CD4-positive, alpha-beta T cell treated with Interleukin-21 for 1 hour (primary cell): ENCODE measurements around the gene GP9.
A peak's percentile ranks its signal among the peaks of the same experiment; 100 is the strongest.
"Not testable (repeated sequence)": the region's sequence is repeated elsewhere in the genome, so short reads cannot be mapped to it uniquely, and the experiment has no call there.

ENCODE experiments used
- DNase-seq: peaks from one replicate; pipeline ENCODE4 v3.0.0-alpha.2; 2020

GP9 gene

DNA sequence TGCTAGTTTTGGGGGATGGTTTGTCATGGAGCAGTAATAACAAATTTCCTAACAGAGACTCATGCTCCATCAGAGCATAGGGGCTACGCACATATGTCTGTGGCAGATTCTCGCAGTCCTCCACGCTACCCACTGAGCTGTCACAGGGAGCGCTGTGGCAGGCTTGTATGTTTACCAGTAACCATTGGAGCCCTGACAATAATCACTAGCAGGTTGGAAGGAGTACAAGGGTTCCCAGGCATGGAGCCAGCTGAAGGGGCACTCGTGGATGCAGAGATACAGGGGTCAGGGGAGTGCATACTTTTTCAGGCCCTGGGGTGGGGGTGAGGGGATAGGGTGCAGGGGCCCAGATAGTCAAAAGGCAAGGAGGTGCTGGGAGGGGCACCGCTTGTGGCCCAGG lies 7.9 kb upstream of the GP9 start:
- DNase-seq, result no peak

DNA sequence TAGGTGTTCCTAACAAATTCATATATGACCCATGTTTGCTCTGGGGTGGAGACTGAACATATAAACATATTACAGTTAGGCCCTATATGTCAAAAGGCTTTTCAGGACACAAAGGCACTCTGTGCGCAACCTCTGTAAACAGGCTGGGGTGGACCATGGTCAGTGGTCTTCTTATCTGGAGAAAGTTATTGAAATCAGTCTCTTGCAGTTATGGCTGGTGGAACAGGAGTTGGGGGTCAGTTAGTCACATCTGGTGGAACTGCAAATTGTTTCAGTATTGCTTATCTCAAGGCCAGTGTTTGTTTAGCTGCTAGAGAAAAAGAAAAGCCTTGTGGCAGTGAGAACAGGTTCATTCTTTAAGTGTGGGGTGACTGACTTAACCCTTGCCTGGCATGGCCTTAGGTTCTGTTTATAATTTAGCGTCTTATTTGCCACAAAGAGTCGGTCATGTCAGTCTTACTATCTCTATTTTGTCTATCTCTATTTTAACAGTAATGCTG lies 5.9 kb upstream of the GP9 start:
- no peak for DNase-seq

DNA sequence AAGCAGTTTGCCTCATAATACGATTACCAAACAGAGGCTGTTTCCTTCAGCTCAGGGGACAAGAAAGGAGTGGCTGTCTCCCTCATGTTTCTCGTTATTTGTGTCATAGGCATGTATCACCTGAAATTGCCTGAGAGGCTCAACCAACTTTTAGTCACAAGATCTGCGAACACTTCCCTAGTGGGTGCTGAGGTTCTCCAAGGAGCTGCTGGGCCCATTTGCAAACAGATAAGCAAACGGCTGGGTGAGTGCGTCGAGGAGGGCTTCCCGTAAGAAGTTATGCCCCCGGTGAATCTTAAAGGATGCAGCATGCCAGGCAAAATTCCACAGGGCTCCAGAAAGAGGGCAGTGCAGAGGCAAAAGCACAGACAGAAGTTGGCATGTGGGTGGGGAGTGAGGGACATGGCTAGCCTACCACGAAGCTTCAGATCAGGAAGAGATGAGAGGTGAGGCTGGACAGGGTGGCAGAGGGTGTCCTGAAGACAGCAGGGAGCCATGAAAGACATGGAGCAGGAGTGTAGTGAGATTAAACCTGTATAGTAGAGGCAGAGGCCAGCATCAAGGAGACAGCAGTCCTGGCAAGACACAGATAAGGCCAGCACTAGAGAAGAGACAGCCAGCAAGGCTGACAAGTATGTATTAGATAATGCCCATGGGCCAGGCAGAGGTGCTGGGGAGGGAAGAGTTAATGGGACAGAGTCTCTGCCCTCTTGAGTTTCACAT lies 4.0 kb upstream of the GP9 start:
- no peak for DNase-seq

DNA sequence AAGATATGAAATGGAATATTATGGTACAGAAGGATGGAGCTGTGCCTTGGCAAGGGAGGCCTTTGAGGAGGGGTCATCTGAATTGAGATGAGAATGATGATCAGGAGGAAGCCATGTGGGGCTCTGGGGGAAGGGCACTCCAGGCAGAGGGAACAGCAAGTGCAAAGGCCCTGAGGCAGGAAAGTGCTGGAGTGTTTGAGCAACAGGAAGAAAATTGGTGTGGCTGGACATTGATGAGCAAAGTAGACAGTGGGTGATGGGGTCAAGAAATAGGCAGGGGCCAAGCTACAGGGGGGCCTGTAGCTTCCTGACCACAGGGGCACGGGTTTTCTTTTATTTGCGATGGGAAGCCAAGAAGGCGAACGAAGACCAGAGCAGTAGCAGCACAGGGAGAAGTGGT lies 3.3 kb upstream of the GP9 start:
- DNase-seq, result no peak

DNA sequence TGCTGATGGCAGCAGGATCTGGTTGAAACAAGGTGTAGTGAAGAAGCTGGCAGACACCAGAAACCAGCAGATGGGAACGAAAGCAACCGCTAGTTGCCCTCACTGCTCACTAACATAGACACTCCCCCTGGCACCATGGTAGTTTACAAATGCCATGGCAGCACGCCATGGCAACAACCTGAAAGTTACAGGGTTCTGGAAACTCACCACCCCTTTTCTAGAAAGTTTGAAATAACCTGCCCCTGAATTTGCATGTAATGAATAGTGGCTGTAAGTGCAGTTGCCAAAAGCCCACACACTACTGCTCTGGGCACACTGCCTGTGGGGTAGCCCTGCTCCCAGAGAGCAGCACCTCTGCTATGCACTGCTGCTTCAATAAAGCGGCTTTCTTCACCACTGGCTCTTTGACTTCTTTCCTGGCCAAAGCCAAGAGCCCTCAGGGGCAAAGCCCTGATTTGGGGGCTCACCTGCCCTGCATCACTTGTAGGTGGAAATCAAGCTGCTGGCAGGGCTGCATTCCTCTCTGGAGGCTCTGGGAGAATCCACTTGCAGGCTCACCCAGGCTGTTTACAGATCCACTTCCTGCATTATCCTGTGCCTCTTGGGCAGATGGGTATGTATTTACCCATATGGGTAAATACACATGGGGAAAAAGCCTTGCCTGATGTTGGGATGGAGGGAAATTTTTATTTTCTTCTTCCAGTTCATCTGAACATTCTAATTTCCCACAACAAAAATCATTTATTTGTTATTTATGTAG lies 2.0 kb upstream of the GP9 start:
- DNase-seq, result peak; percentile 24

DNA sequence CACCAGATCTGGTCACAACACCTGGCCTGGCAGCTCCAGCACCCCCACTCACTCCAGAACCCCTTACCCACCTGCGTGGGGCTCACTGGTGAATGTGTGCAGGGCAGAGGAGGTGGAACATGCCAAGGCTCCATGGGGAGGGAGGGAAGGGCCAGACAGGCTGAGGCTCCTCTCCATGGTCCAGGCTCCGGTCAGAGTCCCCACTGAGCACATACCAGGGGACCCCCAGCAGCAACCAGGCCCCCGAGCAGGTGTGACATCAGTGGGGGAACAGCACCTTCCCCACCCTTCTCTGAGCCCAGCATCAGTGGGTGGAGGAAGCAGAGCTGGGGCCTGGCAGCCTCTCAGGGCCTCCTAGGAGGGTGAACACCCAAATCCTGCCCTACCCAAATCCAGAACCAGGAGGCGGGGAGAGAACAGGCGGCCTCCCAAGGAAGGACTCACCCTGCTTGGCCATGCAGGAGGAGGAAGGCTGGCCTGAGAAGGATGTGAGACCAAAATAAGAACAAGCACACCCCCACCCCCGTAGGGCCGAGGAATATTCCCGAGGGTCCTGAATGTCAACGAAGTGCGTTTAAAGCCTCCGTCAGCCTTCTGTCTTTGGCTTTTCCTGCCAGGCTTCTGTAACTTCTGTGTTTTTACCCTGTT lies 1.1 kb upstream of the GP9 start:
- no peak for DNase-seq

DNA sequence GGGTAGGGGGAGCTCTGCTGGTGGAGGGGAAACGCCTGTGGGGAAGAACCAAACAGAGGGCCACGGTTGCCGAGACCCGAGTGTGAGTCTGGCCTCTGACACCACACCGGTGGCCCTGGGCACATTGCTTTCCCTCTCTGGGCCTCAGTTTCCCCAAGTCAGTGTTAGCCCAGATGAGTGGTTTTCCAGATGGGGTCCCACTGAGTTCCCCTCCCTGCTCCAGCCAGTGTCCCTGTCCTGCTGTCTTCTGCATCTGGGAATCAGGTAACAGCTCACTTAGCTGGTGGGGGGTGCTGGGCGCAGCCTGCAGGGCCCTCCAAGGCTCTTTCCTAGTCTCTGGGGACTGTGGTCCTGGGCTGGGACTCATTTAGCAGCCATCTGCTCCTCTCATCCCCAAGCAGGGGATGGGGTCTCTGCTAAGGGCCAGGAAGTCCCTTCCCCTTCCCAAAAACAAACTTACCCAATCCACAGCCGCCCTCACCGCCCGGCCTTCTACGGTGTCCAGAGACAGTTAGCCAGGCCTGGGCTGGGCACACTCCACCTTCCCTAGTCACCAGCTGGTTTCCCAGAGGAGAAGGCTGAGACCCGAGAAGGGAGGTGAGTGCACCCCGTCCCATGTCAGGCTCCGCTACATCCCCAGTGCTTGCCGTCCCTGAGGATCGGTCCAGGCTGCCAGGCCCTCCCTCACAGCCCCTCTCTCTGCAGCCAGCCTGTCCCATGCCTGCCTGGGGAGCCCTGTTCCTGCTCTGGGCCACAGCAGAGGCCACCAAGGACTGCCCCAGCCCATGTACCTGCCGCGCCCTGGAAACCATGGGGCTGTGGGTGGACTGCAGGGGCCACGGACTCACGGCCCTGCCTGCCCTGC lies 676 bp downstream of the GP9 start:
- DNase-seq, result no peak

DNA sequence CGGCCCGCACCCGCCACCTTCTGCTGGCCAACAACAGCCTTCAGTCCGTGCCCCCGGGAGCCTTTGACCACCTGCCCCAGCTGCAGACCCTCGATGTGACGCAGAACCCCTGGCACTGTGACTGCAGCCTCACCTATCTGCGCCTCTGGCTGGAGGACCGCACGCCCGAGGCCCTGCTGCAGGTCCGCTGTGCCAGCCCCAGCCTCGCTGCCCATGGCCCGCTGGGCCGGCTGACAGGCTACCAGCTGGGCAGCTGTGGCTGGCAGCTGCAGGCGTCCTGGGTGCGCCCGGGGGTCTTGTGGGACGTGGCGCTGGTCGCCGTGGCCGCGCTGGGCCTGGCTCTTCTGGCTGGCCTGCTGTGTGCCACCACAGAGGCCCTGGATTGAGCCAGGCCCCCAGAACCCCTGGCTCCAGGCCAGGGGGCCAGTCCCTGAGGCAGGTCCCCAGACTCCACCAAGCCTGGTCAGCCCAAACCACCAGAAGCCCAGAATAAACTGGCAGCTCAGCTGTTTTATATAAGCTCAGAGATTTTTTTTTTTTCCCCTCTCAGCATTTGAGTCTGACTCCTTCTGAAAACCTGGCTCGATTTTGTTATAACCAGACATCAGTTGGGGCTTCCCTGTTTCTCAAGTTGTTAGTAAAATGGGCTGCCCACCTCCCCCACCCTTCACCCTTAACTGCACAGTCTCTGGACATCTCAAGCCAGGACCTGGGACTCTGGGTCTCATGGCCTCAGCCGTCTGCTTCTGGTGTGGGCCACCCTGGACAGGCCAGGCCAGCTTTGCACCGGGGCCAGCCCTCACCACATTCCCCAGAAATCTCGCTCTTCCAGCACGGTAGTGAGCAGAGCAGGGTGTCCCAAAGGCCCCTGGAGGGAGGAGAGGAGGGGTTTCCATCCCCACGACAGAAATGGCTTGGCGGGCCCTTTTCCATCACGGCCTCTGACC lies 1.6 kb downstream of the GP9 start:
- no peak for DNase-seq

DNA sequence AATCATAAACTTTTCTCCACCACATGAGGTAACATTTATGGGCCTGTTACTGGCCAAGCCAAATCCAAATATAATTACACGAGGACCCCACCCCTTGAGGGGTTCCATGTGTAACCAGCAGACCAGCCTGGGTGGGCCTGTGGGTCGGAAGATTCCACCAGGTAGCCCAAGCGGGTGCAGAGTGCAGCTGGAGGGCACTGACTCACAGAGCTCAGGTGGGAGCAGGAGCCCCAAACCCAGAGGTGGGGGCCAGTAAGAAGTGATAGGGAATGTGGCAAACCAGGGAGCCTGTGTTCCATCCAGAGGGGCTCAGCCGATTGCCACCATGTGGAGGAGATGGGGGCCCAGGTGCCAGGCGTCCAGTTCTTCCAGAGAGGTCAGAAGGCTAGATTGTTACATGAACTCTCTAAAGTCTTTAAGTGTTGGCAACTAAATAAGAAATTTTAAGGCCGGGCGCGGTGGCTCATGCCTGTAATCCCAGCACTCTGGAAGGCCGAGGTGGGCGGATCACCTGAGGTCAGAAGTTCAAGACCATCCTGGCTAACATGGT lies 2.6 kb downstream of the GP9 start:
- DNase-seq, result no peak

DNA sequence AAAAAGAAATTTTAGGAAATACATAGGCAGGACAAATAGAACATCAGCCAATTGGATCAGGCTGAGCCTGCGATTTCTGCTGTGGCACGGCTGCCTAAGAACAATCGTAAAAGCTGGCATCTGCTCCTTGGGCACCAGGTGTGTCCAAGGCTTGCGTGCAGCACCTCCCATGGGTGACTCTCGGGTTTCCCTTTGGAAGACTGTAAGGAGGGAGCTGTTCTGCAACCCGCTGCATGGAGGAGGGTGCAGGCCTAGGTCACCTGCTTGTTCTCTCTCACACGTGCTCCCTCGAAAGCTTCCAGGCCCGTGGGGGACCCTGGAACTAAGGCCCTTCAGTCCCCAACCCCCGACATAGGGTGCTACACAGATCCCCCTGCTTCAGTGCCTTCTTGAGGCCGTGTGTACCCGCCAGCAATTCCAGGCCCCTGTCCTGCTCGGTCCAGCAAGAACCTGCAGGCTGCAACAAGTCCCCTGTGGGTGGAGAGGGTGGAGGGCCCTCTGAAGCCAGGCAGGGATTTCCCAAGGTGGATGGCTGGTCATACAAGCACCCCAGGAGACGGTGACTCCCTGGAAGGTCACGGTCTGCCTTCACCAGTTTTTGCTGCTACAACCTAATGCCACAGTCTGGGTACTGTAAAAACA lies 3.4 kb downstream of the GP9 start:
- no peak for DNase-seq

DNA sequence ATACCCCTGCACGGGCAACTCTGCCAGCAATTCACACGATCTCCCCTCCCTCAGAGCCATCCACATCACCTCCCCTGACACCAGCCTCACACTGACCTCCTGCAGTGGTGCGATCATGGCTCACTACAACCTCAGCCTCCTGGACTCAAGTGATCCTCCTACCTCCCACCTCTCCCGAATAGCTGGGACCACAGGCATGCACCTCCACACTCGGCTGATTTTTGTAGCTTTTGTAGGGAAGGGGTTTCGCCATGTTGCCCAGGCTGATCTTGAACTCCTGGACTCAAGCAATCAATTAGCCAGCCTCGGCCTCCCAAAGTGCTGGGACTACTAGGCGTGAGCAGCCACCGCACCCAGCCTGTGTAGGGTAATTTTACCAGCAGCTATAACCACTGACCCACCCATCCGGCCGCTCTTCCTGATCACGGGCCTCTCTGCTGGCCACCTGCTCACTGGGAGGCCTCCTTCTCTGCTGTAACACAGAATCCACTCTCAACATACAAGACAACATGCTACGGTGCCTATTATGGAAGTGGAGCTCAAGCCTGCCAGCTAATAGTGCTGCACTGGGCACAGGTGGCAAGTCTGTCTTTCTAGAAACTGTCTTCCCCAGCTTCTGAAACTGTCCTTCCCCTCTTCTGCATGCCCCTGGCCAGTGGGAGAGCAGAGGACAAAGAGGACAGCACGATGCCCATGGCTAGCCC lies 4.6 kb downstream of the GP9 start:
- DNase-seq, result no peak

DNA sequence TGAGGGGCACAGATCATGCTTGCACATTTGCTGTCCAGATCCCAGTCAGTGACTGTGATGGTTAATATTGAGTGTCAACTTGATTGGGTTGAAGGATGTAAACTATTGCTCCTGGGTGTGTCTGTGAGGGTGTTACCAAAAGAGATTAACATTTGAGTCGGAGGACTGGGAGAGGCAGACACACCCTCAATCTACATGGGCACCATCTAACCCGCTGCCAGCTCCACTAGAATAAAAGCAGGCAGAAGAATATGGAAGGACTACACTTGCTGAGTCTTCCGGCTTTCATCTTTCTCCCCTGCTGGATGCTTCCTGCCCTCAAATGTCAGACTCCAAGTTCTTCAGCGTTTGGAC lies 5.1 kb downstream of the GP9 start:
- no peak for DNase-seq

DNA sequence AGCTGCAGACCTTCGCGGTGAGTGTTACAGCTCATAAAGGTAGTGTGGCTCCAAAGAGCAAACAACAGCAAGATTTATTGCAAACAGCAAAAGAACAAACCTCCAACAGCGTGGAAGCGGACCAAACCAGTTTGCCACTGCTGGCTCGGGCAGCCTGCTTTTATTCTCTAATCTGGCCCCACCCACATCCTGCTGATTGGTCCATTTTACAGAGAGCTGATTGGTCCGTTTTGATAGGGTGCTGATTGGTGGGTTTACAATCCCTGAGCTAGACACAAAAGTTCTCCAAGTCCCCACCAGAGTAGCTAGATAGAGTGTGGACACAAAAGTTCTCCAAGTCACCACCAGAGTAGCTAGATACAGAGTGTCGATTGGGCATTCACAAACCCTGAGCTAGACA lies 7.1 kb downstream of the GP9 start:
- DNase-seq, result peak; percentile 41

DNA sequence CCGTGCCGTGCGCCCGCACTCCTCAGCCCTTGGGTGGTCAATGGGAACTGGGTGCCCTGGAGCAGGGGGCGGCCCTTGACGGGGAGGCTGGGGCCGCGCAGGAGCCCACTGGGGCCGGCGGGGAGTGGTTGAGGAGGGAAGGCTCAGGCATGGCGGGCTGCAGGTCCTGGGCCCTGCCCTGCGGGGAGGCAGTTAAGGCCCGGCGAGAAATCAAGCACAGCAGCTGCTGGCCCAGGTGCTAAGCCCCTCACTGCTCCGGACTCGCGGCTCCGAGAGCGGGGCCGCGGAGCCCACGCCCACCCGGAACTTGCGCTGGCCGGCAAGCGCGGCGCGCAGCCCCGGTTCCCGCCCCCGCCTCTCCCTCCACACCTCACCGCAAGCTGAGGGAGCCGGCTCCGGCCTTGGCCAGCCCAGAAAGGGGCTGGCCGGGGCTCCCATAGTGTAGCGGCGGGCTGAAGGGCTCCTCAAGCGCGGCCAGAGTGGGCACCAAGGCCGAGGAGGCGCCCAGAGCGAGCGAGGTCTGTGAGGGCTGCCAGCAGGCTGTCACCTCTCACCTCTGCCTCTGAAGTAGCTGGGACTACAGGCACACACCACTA lies 7.8 kb downstream of the GP9 start:
- no peak for DNase-seq

DNA sequence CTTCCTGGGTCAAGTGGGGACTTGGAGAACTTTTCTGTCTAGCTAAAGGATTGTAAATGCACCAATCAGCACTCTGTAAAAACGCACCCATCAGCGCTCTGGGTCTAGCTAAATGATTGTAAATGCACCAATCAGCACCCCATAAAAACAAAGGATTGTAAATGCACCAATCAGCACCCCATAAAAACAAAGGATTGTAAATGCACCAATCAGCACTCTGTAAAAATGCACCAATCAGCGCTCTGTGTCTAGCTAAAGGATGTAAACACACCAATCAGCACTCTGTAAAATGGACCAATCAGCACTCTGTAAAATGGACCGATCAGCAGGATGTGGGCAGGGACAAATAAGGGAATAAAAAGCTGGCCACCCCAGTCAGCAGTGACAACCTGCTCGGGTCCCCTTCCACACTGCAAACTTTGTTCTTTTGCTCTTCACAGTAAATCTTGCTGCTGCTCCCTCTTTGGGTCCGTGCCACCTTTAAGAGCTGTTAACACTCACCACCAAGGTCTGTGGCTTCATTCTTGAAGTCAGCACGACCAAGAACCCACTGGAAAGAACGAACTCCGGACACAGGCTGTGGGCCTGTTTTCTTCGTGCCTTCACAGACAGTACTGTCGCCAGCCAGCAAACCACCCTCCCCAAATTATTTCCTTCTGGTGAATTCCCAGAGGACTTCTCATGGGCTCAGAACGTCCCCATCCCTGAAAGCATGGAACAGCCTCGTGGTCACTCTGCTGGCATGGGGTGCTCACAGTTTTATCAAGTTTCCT lies 8.9 kb downstream of the GP9 start:
- not testable (repeated sequence) for DNase-seq

DNA sequence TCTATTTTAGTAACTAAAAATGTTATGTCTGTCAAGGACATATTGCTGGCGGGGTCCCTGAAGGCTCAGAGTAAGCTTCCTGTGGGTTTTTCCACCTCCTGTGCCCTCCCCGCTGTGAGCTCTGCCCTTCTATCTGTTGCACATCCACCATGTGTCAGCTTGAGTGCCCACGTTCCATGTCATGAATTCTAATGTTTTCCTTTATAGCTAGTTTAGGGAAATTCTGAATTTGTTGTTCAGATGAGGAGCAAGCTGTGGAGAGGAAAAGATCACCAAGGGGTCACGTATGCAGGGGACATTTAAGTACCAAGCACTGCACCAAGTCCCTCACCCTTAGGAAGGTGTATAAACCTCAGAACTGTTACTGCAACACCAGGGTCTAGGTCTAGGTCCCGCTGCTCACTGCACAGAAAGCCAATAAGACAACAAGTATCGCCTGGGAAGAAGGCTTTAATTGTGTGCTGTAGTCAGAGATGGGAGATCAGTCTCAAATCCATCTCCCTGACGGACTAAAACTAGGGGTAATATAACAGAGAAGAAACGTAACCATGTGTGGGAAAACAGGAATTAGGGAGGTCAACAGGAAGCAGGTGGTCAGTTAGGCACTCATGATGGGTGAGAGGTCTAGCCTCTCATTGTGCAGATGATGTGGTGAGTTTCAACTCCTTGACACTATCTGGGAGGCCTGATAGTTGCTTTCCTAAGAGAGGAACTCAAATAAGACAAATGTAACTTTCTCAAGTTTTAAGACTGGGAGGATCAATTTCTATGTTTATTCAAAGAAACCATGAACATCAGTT lies 9.7 kb downstream of the GP9 start:
- DNase-seq, result no peak

DNA sequence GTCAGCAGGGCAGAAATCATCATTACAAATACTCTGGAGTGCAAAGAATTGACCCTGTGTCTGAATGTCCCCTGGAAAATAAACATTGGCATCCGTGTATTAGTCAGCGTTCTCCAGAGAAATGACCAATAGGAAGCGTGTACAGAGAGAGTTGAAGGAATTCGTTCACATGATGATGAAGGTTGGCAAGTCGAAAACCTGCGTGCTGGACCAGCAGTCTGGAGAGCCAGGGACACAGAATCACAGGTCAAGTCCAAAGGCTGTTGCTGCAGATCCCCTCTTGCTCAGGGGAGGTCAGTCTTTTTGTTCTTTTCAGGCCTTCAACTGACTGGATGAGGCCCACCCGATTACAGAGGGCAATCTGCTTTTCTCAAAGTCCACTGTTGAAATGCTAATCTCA lies 16.6 kb downstream of the GP9 start:
- DNase-seq, result no peak

DNA sequence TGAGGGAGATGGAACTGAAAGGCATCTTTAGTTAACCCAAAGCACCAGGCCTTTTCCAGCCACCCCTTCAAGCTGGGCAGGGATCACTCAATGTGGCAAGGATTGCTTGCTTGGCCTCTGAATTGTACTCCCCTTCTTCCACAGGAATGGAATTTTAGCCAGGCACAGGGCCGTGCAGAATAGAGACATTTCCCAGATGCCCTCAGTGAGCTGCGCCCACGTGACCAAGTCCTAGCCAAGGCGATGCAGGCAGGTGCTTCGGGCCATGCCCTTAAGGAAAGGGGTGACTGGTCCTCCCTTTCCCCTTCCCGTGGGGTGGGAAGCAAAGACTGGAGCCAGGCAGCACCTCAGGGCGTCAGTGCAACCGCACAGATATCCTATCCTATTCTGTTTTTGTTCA lies 17.9 kb downstream of the GP9 start:
- DNase-seq, result no peak
